Right atrium auricular region (tissue), 2 donors: ENCODE measurements around the gene PRICKLE2. TPM values are rescaled to one million over a fixed set of nuclear protein-coding genes. Genes with fewer than 3 reads are reported as not detected.

Experiments
- DNase-seq: peaks from one replicate; pipeline ENCODE4 v3.0.0-alpha.2; 2019; ENCODE audit warnings: low spot score
- H3K27ac ChIP-seq, 2 donors: fragments of 200-600 bp; sonication (generic); 1 replicate in 1 of 2; 2 replicates in 1 of 2; pipeline ENCODE4 v1.5.1; 2016 to 2019
- H3K27me3 ChIP-seq, 2 donors: fragments of 200-600 bp; sonication (generic); one replicate each; pipeline versions ENCODE4 v1.5.1 to v1.6.0; 2017 to 2019
- H3K36me3 ChIP-seq: fragments of 200-600 bp; sonication (generic); one replicate; pipeline ENCODE4 v1.5.1; 2016
- H3K4me1 ChIP-seq, 2 donors: fragments of 200-600 bp; sonication (generic); one replicate each; pipeline versions ENCODE4 v1.5.1 to v1.6.0; 2017 to 2019
- H3K4me3 ChIP-seq, 2 donors: fragments of 200-600 bp; sonication (generic); 1 replicate in 1 of 2; 2 replicates in 1 of 2; pipeline ENCODE4 v1.5.1; 2017 to 2019; ENCODE audit warnings: mild to moderate bottlenecking in 1 of 2, moderate library complexity in 1 of 2
- H3K9me3 ChIP-seq, 2 donors: fragments of 200-600 bp; sonication (generic); one replicate each; pipeline ENCODE4 v1.5.1; 2019
- total RNA-seq, 2 donors: library from RNA; depleted of rRNA; stranded (reverse); fragments of >200 nt; gene quantifications; one replicate each; pipeline ENCODE4 v1.1.0, GENCODE V29; 2016
- TF ChIP-seq, protein P1 (sequence below), 2 donors: fragments of 200-600 bp; sonication (generic); IDR thresholded peaks; one replicate each; pipeline ENCODE4 v1.5.1; 2019; ENCODE audit warnings: antibody characterized with exemption in 2 of 2

The PRICKLE2 gene
- total RNA-seq, 2 donors from 2014 or later, result 18.4 to 22.2 TPM

DNA sequence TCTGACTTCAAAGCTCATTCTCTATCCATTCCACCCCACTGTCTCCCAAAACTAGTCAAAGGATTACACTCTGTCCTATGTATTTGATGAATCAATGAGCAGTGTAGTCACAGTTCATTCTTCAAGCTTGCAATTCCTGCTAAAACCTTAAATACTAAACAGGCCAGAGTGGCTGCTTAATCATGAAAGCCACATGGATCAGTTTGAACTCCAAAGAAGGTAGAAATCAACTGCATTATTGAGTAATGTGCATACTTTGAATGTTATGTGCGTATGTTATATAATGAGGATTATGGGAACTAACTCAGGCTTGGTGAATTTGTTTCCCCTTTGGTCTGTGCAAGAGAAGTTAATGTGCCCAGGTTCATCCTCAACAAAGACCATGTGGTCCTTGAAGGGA lies 45.4 kb downstream of the PRICKLE2 start:
- TF ChIP-seq, protein P1, sequence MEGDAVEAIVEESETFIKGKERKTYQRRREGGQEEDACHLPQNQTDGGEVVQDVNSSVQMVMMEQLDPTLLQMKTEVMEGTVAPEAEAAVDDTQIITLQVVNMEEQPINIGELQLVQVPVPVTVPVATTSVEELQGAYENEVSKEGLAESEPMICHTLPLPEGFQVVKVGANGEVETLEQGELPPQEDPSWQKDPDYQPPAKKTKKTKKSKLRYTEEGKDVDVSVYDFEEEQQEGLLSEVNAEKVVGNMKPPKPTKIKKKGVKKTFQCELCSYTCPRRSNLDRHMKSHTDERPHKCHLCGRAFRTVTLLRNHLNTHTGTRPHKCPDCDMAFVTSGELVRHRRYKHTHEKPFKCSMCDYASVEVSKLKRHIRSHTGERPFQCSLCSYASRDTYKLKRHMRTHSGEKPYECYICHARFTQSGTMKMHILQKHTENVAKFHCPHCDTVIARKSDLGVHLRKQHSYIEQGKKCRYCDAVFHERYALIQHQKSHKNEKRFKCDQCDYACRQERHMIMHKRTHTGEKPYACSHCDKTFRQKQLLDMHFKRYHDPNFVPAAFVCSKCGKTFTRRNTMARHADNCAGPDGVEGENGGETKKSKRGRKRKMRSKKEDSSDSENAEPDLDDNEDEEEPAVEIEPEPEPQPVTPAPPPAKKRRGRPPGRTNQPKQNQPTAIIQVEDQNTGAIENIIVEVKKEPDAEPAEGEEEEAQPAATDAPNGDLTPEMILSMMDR (IDR thresholded peaks at IDR 0.05), result no peak

GRCh38 chr3:64179249-64179648 lies 46.0 kb downstream of the PRICKLE2 start:
- TF ChIP-seq, protein P1 (IDR thresholded peaks at IDR 0.05), result peak in 1 of 2 donors; percentile 28
- no peak for DNase-seq
- Histone ChIP-seq H3K27me3 (no peaks in the 10 kb centered on the region), H3K4me3 (no peak overlapping the region), H3K9me3 (no peaks in the 10 kb centered on the region), H3K36me3 (no peaks in the 10 kb centered on the region), H3K4me1 (peaks cover 0 to 12% of the 10 kb centered on the region in 2 donors), H3K27ac (no peak overlapping the region)

More for the DNA sequence above, 45.4 kb downstream of the PRICKLE2 start:
- H3K4me1 ChIP-seq, result peaks cover 0 to 14% of the 10 kb centered on the region in 2 donors
- no peaks in the 10 kb centered on the region for H3K27me3 ChIP-seq
- no peaks in the 10 kb centered on the region for H3K9me3 ChIP-seq
- H3K27ac ChIP-seq, result no peak overlapping the region
- H3K36me3 ChIP-seq, result no peaks in the 10 kb centered on the region
- no peak overlapping the region for H3K4me3 ChIP-seq
- DNase-seq, result no peak

- TF ChIP-seq, protein P1 (IDR thresholded peaks at IDR 0.05), result no peak
- no peaks in the 10 kb centered on the region for H3K27me3 ChIP-seq
- H3K4me1 ChIP-seq, result peaks cover 0 to 13% of the 10 kb centered on the region in 2 donors
- H3K4me3 ChIP-seq, result no peak overlapping the region
- no peak overlapping the region for H3K27ac ChIP-seq
- no peak for DNase-seq
- no peaks in the 10 kb centered on the region for H3K9me3 ChIP-seq
- H3K36me3 ChIP-seq, result no peaks in the 10 kb centered on the region
Observed at GRCh38 chr3:64178419-64178818, 46.8 kb downstream of the PRICKLE2 start.

DNA sequence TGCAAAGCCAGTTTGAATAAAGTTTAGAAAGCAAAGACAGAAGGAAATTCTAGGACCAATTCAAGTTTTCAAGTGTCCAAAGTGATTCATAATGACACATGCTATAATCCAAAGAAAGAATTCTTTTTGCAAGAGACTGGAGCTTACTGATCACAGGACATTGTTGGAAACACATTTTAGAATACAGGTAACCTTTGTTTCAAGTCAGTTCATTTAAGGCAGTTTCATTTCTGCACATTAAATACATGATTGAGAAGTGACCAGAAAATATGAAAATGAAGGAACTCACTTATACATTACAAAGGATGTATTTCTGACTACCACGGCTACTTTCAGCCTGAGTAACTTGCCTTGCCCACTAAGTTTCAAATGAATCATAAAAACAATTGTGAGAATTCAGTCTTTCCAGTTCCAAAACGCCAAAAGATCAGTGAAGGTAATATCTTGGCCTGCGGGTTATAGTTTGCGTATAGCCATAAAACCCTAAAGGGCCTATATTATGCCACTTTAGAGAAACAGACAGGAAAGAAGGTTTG lies 48.7 kb downstream of the PRICKLE2 start:
- Histone ChIP-seq H3K4me3 (no peak overlapping the region), H3K27ac (no peak overlapping the region), H3K27me3 (no peaks in the 10 kb centered on the region), H3K9me3 (no peaks in the 10 kb centered on the region), H3K4me1 (peaks cover 0 to 21% of the 10 kb centered on the region in 2 donors), H3K36me3 (no peaks in the 10 kb centered on the region)
- no peak for DNase-seq
- TF ChIP-seq, protein P1 (IDR thresholded peaks at IDR 0.05), result no peak

- no peak for DNase-seq
- no peaks in the 10 kb centered on the region for H3K9me3 ChIP-seq
- TF ChIP-seq, protein P1 (IDR thresholded peaks at IDR 0.05), result no peak
- H3K27me3 ChIP-seq, result no peaks in the 10 kb centered on the region
- peaks cover 0 to 21% of the 10 kb centered on the region in 2 donors for H3K4me1 ChIP-seq
- H3K36me3 ChIP-seq, result no peaks in the 10 kb centered on the region
- peak overlapping the region in 1 of 2 donors; percentile 65 for H3K27ac ChIP-seq
- no peak overlapping the region for H3K4me3 ChIP-seq
Observed at GRCh38 chr3:64174328-64174727, 50.9 kb downstream of the PRICKLE2 start.

DNA sequence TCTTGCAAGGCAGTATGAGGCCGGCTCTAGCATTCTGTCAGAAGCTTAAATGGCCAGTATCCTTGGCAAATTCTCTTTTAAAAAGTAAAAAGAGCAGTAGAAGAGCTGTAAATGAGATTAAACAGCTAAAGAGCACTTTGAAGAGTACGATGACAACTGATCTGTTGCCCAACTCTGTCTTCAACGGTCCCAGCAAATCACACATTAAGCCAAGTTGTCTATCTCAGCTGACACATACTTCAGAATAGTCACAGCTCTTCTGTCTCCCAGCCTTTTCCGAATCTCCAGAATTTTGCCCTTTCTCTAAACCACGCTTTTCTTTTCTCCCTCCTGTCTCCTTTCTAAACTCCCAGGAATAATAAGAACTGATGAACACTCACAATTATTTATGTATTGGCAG lies 51.7 kb downstream of the PRICKLE2 start:
- Histone ChIP-seq H3K27ac (peak overlapping the region in 1 of 2 donors; percentile 65), H3K9me3 (no peaks in the 10 kb centered on the region), H3K4me3 (no peak overlapping the region), H3K36me3 (no peaks in the 10 kb centered on the region), H3K4me1 (peaks cover 0 to 21% of the 10 kb centered on the region in 2 donors), H3K27me3 (no peaks in the 10 kb centered on the region)
- no peak for DNase-seq
- TF ChIP-seq, protein P1 (IDR thresholded peaks at IDR 0.05), result no peak
